Measurements from ENCODE around the gene CIB2. TPM values are rescaled to one million over a fixed set of nuclear protein-coding genes. Genes with fewer than 3 reads are reported as not detected.
A peak's percentile ranks its signal among the peaks of the same experiment; 100 is the strongest.
"Not testable (repeated sequence)": the region's sequence is repeated elsewhere in the genome, so short reads cannot be mapped to it uniquely, and the experiment has no call there.

CIB2 gene
- total and polyA plus RNA-seq, 8 donors = 1.5 to 5.1 (median 3.8) TPM

GRCh38 chr15:78154955-78155354, 23.7 kb upstream of the CIB2 start:
- no peaks in the 10 kb centered on the region for H3K9me3 ChIP-seq
- 88 to 93% methylated on average over 3 of the region's 3 CpGs for WGBS, 2 donors
- DNase-seq = no peak
- no peak overlapping the region for H3K4me3 ChIP-seq
- intact Hi-C loops (cut with DNase I) = no loop called here
- TF ChIP-seq CTCF (IDR thresholded peaks at IDR 0.05) = no peak
- no peak for FAIRE-seq
- peaks cover 0 to 12% (median 3%) of the 10 kb centered on the region in 3 donors for H3K36me3 ChIP-seq
- no peak overlapping the region for H3K27ac ChIP-seq
- no peaks in the 10 kb centered on the region for H3K27me3 ChIP-seq
- peaks cover 0 to 6% (median 0%) of the 10 kb centered on the region in 3 donors for H3K4me1 ChIP-seq
- ATAC-seq = no peak

GRCh38 chr15:78151075-78151474, 19.8 kb upstream of the CIB2 start:
- 94 to 98% methylated on average over 8 of the region's 8 CpGs for WGBS, 2 donors
- FAIRE-seq; H3K27me3 ChIP-seq; DNase-seq; H3K4me3 ChIP-seq; H3K36me3 ChIP-seq; intact Hi-C loops (cut with DNase I); ATAC-seq; H3K9me3 ChIP-seq; H3K27ac ChIP-seq: not testable (repeated sequence)
- H3K4me1 ChIP-seq = peaks cover 0 to 10% (median 5%) of the 10 kb centered on the region in 3 donors

GRCh38 chr15:78149805-78150751, 18.8 kb upstream of the CIB2 start:
- H3K9me3 ChIP-seq = no peaks in the 10 kb centered on the region
- TF ChIP-seq CTCF (IDR thresholded peaks at IDR 0.05) = no peak
- H3K27me3 ChIP-seq = no peaks in the 10 kb centered on the region
- peak overlapping the region; percentile 51 to 73 (median 64) for H3K27ac ChIP-seq
- ATAC-seq = peak; percentile 13 to 31 (median 17)
- intact Hi-C loops (cut with DNase I) = no loop called here
- peak in 1 of 6 donors; percentile 49 for DNase-seq
- H3K4me1 ChIP-seq = peaks cover 0 to 10% (median 5%) of the 10 kb centered on the region in 3 donors
- no peaks in the 10 kb centered on the region for H3K36me3 ChIP-seq
- H3K4me3 ChIP-seq = peak overlapping the region; percentile 55 to 92 (median 80)
- WGBS, 2 donors = 5 to 7% methylated on average over 20 of the region's 20 CpGs
- no peak for FAIRE-seq

- Histone ChIP-seq H3K4me1 (peaks cover 0 to 10% (median 5%) of the 10 kb centered on the region in 3 donors), H3K4me3 (peak within 1 kb of the TSS; percentile 55 to 92 (median 80)), H3K27ac (peak within 1 kb of the TSS; percentile 51 to 73 (median 64)), H3K27me3 (no peaks in the 10 kb centered on the region), H3K36me3 (no peaks in the 10 kb centered on the region), H3K9me3 (no peaks in the 10 kb centered on the region)
- 0 to 1% methylated on average over 56 to 79 of the region's 79 CpGs for WGBS, 2 donors
- TF ChIP-seq CTCF (IDR thresholded peaks at IDR 0.05) = no peak
- DNase-seq (peak; percentile 99 to 100 (median 100)), FAIRE-seq (peak; percentile 64), ATAC-seq (peak; percentile 97 to 99 (median 98))
- intact Hi-C loops (cut with DNase I) = no loop called here
Measured at GRCh38 chr15:78149068-78149804, 18.0 kb upstream of the CIB2 start, which contains the start of gene IDH3A. Gene IDH3A, plus strand, starts transcription at chr15:78149362. Its CDS starts 42 bp downstream, at chr15:78149404.

- 9 to 11% methylated on average over 14 of the region's 14 CpGs for WGBS, 2 donors
- H3K36me3 ChIP-seq = no peaks in the 10 kb centered on the region
- H3K4me1 ChIP-seq = peaks cover 0 to 10% (median 5%) of the 10 kb centered on the region in 3 donors
- intact Hi-C loops (cut with DNase I) = no loop called here
- no peak for FAIRE-seq
- H3K27ac ChIP-seq = peak overlapping the region in 1 of 4 donors; percentile 69
- no peaks in the 10 kb centered on the region for H3K27me3 ChIP-seq
- DNase-seq = no peak
- H3K4me3 ChIP-seq = peak overlapping the region; percentile 14 to 89 (median 62)
- no peak for TF ChIP-seq CTCF (IDR thresholded peaks at IDR 0.05)
- no peaks in the 10 kb centered on the region for H3K9me3 ChIP-seq
- ATAC-seq = peak in 3 of 4 donors; percentile 0 to 25 (median 13)
Measured at GRCh38 chr15:78148392-78149067, 17.3 kb upstream of the CIB2 start.
